ENCODE results near the gene CCL24. TPM values are rescaled to one million over a fixed set of nuclear protein-coding genes. Genes with fewer than 3 reads are reported as not detected.
"Not testable (repeated sequence)": the region's sequence is repeated elsewhere in the genome, so short reads cannot be mapped to it uniquely, and the experiment has no call there.

Gene CCL24
- total and polyA plus RNA-seq, 2 of the 4 experiments (the other 2 are of a cell fraction) = not detected

GRCh38 chr7:75792567-75792966 lies 21.0 kb downstream of the CCL24 start:
- H3K36me3 ChIP-seq (ENCODE audit: control insufficient read depth, insufficient read depth, low read length); H2AFZ ChIP-seq (replicated peaks; ENCODE audit: low read length, poor library complexity); H2BK15ac ChIP-seq (ENCODE audit: low read depth, low read length); H2BK120ac ChIP-seq (ENCODE audit: low read depth, low read length); H4K20me1 ChIP-seq (ENCODE audit: insufficient read depth, low read length); intact Hi-C loops (cut with micrococcal nuclease); DNase-seq; H3K23ac ChIP-seq (ENCODE audit: low read depth, low read length); POLR2A ChIA-PET (ENCODE audit: unreplicated experiment); H3K9ac ChIP-seq (ENCODE audit: low read depth, low read length); H3K4ac ChIP-seq (ENCODE audit: low read depth, low read length); H3K18ac ChIP-seq (ENCODE audit: low read depth, low read length); in situ Hi-C loops (cut with MboI; ENCODE audit: low sequenced_read_pairs); BruUV-seq (replicated peaks); H3K4me2 ChIP-seq (ENCODE audit: low read depth, low read length); H3K4me3 ChIP-seq (ENCODE audit: insufficient read depth, low read depth, low read length); ATAC-seq (ENCODE audit: low read depth); CTCF ChIA-PET; H3K27ac ChIP-seq (ENCODE audit: insufficient read depth, low read length); H2BK20ac ChIP-seq (ENCODE audit: low read depth, low read length); H4K8ac ChIP-seq (ENCODE audit: low read depth in 2 of 2, low read length in 2 of 2); H2AK9ac ChIP-seq (replicated peaks; ENCODE audit: low read depth, low read length, poor library complexity); H3K56ac ChIP-seq (ENCODE audit: extremely low read depth, insufficient read depth, low read length); H3K14ac ChIP-seq (replicated peaks; ENCODE audit: low read depth, low read length); H3K9me1 ChIP-seq (ENCODE audit: insufficient read depth, low read length); H3K9me3 ChIP-seq (ENCODE audit: control insufficient read depth, insufficient read depth, low read length); H2AK5ac ChIP-seq (ENCODE audit: low read depth, low read length); H3K79me1 ChIP-seq (ENCODE audit: low read depth in 1 of 2, low read length in 2 of 2); dilution Hi-C loops (cut with HindIII; ENCODE audit: low sequenced_read_pairs, unreplicated experiment); H2BK5ac ChIP-seq (ENCODE audit: low read depth, low read length, poor library complexity, severe bottlenecking); H4K91ac ChIP-seq (ENCODE audit: insufficient read depth, low read depth, low read length); H3K4me1 ChIP-seq (ENCODE audit: control insufficient read depth, insufficient read depth, low read length); H4K5ac ChIP-seq (ENCODE audit: low read depth, low read length): not testable (repeated sequence)
- WGBS, 2 experiments (ENCODE audit: extremely low coverage in 2 of 2, insufficient read length in 1 of 2) = no CpG with 5 or more reads among the region's 5 CpGs
- peaks cover 21% of the 10 kb centered on the region for H3K27me3 ChIP-seq (ENCODE audit: control insufficient read depth, insufficient read depth, low read length)

Data from IMR-90 (cell line).